K562 (cell line): ENCODE measurements around the gene MIF. TPM values are rescaled to one million over a fixed set of nuclear protein-coding genes. Genes with fewer than 3 reads are reported as not detected.

Experiments used
- ATAC-seq: fragments of 200-7000 bp; cut with Tn5 transposase; 3 replicates; pipeline ENCODE4 v1.9.1; 2020; ENCODE audit warnings: moderate library complexity
- BruUV-seq: library from RNA; stranded (reverse); fragments of 400-500 nt; replicated peaks from 2 replicates; lab custom pipeline; 2021; lab: Mats Ljungman, UMichigan
- CTCF ChIA-PET: fragments of 300-600 bp; formaldehyde crosslinking; extraction: SDS; loops from one replicate; lab custom pipeline; 2021; ENCODE audit warnings: low intra/inter-chr PET ratio; lab: Yijun Ruan, JAX
- POLR2A ChIA-PET: fragments of 300-600, 350-650 bp; sonication (Branson Sonifier 250); formaldehyde crosslinking; extraction: SDS; loops from one replicate; lab custom pipeline; 2021; ENCODE audit warnings: antibody characterized with exemption, inconsistent platforms; lab: Yijun Ruan, JAX
- DNase-seq, 4 experiments: peaks; one replicate each; pipeline versions ENCODE4 v3.0.0 to v3.0.0-alpha.2; 2011 to 2018; ENCODE audit warnings: low spot score in 3 of 4, mixed read lengths in 3 of 4; ENCODE audit errors: extremely low read depth in 1 of 4
- FAIRE-seq: peaks from 2 replicates; lab custom pipeline; 2011; peaks lifted over from hg19 to GRCh38; lab: Jason Lieb, UNC
- H2AFZ ChIP-seq: 2 replicates; pipeline ENCODE4 v1.6.0; 2011; ENCODE audit warnings: low read depth, low read length, control low read depth, inconsistent platforms
- H3K27ac ChIP-seq: fragments of 200-600 bp; 3 replicates; pipeline ENCODE4 v1.8.0; 2011; ENCODE audit warnings: low read depth, mild to moderate bottlenecking, control low read depth, inconsistent platforms, low read length, moderate library complexity, mixed read lengths; ENCODE audit errors: extremely low read depth
- H3K27me3 ChIP-seq, 2 experiments: fragments of 300-600 bp in 1 of 2; 2 replicates in 1 of 2; 3 replicates in 1 of 2; pipeline versions ENCODE4 v1.6.0 to v1.8.0; 2011; ENCODE audit warnings: inconsistent platforms in 2 of 2, low read length in 2 of 2, mild to moderate bottlenecking in 1 of 2, mixed read lengths in 1 of 2, moderate library complexity in 1 of 2; ENCODE audit not compliant: control insufficient read depth in 2 of 2, insufficient read depth in 2 of 2
- H3K36me3 ChIP-seq: fragments of 300-600 bp; 3 replicates; pipeline ENCODE4 v1.8.0; 2011; ENCODE audit warnings: mild to moderate bottlenecking, low read length, inconsistent platforms; ENCODE audit not compliant: control insufficient read depth, insufficient read depth
- H3K4me1 ChIP-seq, 2 experiments: fragments of 200-600 bp in 1 of 2; replicated peaks in 1 of 2; 2 replicates in 1 of 2; 3 replicates in 1 of 2; pipeline versions ENCODE4 v1.5.1 to v1.8.0; 2011; ENCODE audit warnings: inconsistent platforms in 2 of 2, low read length in 2 of 2, mild to moderate bottlenecking in 1 of 2, mixed read lengths in 1 of 2, moderate library complexity in 1 of 2; ENCODE audit not compliant: control insufficient read depth in 2 of 2, insufficient read depth in 2 of 2
- H3K4me2 ChIP-seq: 2 replicates; pipeline ENCODE4 v1.6.1; 2011; ENCODE audit warnings: low read length, control low read depth, inconsistent platforms, mixed read lengths; ENCODE audit not compliant: insufficient read depth
- H3K4me3 ChIP-seq: fragments of 200-600 bp; sonication (generic), shearing (Covaris generic); 2 replicates; pipeline ENCODE4 v1.5.1; 2016; ENCODE audit warnings: control low read depth, inconsistent platforms
- H3K79me2 ChIP-seq: fragments of 200-600 bp; 3 replicates; pipeline ENCODE4 v1.8.0; 2011; ENCODE audit warnings: low read length, inconsistent platforms; ENCODE audit not compliant: control insufficient read depth, insufficient read depth
- H3K9ac ChIP-seq, 2 experiments: 2 replicates each; pipeline versions ENCODE4 v1.6.0 to v1.6.1; 2011; ENCODE audit warnings: low read depth in 2 of 2, low read length in 2 of 2, control low read depth in 1 of 2, inconsistent platforms in 1 of 2, mild to moderate bottlenecking in 1 of 2, mixed read lengths in 1 of 2; ENCODE audit not compliant: insufficient read depth in 1 of 2
- H3K9me1 ChIP-seq: one replicate; pipeline ENCODE4 v1.6.0; 2011; ENCODE audit warnings: inconsistent platforms, mild to moderate bottlenecking, low read length, moderate library complexity; ENCODE audit not compliant: control insufficient read depth, insufficient read depth
- H3K9me3 ChIP-seq: replicated peaks from 2 replicates; pipeline ENCODE4 v1.5.1; 2011; ENCODE audit warnings: low read depth, low read length, inconsistent platforms; ENCODE audit not compliant: control insufficient read depth, insufficient read depth
- H4K20me1 ChIP-seq: replicated peaks from 2 replicates; pipeline ENCODE4 v1.6.1; 2011; ENCODE audit warnings: low read length, inconsistent platforms, mixed read lengths; ENCODE audit not compliant: control insufficient read depth, insufficient read depth
- KLF16 ChIP-seq: IDR thresholded peaks from 2 replicates; pipeline ENCODE4 v1.6.1; 2016; ENCODE audit warnings: antibody characterized with exemption
- MAFF ChIP-seq: IDR thresholded peaks from 2 replicates; pipeline ENCODE4 v1.6.1; 2012; ENCODE audit warnings: low read length, improper control_type of control experiment
- POLR2AphosphoS2 ChIP-seq: IDR thresholded peaks from 2 replicates; pipeline ENCODE4 v1.6.1; 2012; ENCODE audit warnings: low read length, improper control_type of control experiment
- REST ChIP-seq, 2 experiments: fragments of 450-650 bp; formaldehyde crosslinking in 1 of 2; IDR thresholded peaks; 2 replicates each; pipeline versions ENCODE4 v1.4.0 to v1.6.1; 2014 to 2020; ENCODE audit warnings: mild to moderate bottlenecking in 2 of 2, borderline replicate concordance in 1 of 2, low read depth in 1 of 2
- SRSF1 ChIP-seq: fragments of 200-400 bp; formaldehyde crosslinking; IDR thresholded peaks from 2 replicates; pipeline ENCODE4 v1.6.1; 2017; ENCODE audit warnings: mild to moderate bottlenecking, low read depth, low read length, moderate library complexity
- ZNF644 ChIP-seq: fragments of 200-800 bp; sonication (Bioruptor generic); IDR thresholded peaks from 2 replicates; pipeline ENCODE4 v1.6.1; 2016; ENCODE audit warnings: low read depth, missing genetic modification characterization, missing compliant biosample characterization
- WGBS: fragments of 100-300 bp; shearing (Covaris generic); methylation state at CpG from one replicate; pipeline ENCODE4 v1.1.6; 2016; ENCODE audit warnings: low coverage, mixed read lengths; ENCODE audit not compliant: insufficient coverage; ENCODE audit errors: missing lambda C conversion rate; 5-methylcytosine and 5-hydroxymethylcytosine counted together
- in situ Hi-C: fragments of 300-500 bp; cut with MboI; formaldehyde crosslinking; loops from 4 replicates; pipeline ENCODE4 v1.15.0; 2018; ENCODE audit warnings: inconsistent platforms, mixed read lengths
- intact Hi-C: fragments of 100-400 bp; cut with micrococcal nuclease; formaldehyde crosslinking; loops from 2 replicates; pipeline ENCODE4 v1.14.2; 2022
- polyA plus RNA-seq, 8 experiments: library from polyadenylated mRNA; depleted of rRNA in 4 of 8; stranded (reverse) in 5 of 8; unstranded in 3 of 8; fragments of >200 nt; fragmentation: Nextera tagmentation in 2 of 8; fragmentation: Illumina TruSeq in 1 of 8; extraction: Ambion mirVana in 2 of 8; extraction: Trizol in 1 of 8; gene quantifications; 2 replicates each; pipeline versions ENCODE4 v1.2.1 to v1.2.3, GENCODE V29; 2011 to 2014; ENCODE audit warnings: inconsistent platforms in 1 of 8, missing spikeins in 1 of 8
- total RNA-seq, 7 experiments: library from RNA; depleted of rRNA in 6 of 7; stranded (reverse); fragments of >200 nt in 6 of 7; fragmentation: Illumina TruSeq in 2 of 7; extraction: Trizol in 2 of 7; gene quantifications; 2 replicates each; pipeline versions ENCODE4 v1.2.1 to v1.2.3, GENCODE V29; 2011 to 2021; ENCODE audit warnings: low replicate concordance in 1 of 7

Gene MIF
- total and polyA plus RNA-seq, 9 of the 15 experiments (the other 6 are each of a cell fraction or from before 2014, with no cell fraction given): 7.4 to 666 (median 193) TPM

GRCh38 chr22:23878219-23878618 lies 16.0 kb upstream of the MIF start:
- no peak overlapping the region for H3K9ac ChIP-seq
- H3K27me3 ChIP-seq: no peaks in the 10 kb centered on the region
- CTCF ChIA-PET: no interaction called here
- H3K36me3 ChIP-seq: no peaks in the 10 kb centered on the region
- POLR2A ChIA-PET: interaction anchor here (1.5 kb wide), 1 partner anchor 16 kb away, joined by 3 read pairs; the partner anchor contains the start of gene MIF
- 34% methylated on average over 6 of the region's 7 CpGs for WGBS
- H2AFZ ChIP-seq: no peak overlapping the region
- H3K9me3 ChIP-seq: no peaks in the 10 kb centered on the region
- no peak overlapping the region for H3K4me2 ChIP-seq
- TF ChIP-seq MAFF (no peak), ZNF644 (tag) (no peak), SRSF1 (no peak), POLR2AphosphoS2 (no peak), KLF16 (peak; percentile 76; the same call in 1 of the 2 replicates), REST (IDR thresholded peaks at IDR 0.05; ENCODE audit: borderline replicate concordance) (peak; percentile 91), REST (CRISPR knock-in tag; IDR thresholded peaks at IDR 0.05; ENCODE audit: low read depth) (no peak)
- TF ChIP-seq, all 486 proteins: peak for 2
- no peak for FAIRE-seq
- no peak for ATAC-seq
- no peak overlapping the region for H3K4me3 ChIP-seq
- in situ Hi-C loops (no loop called here), intact Hi-C loops (no loop called here)
- H3K4me1 ChIP-seq: peaks cover 0 to 5% of the 10 kb centered on the region in 2 experiments; a peak in 2 of 5 replicates
- H4K20me1 ChIP-seq: no peaks in the 10 kb centered on the region
- DNase-seq: peak in 2 of 4 experiments; percentile 13 to 23
- H3K79me2 ChIP-seq: no peaks in the 10 kb centered on the region
- BruUV-seq: no TSS peak
- H3K9me1 ChIP-seq: no peaks in the 10 kb centered on the region
- H3K27ac ChIP-seq: no peak overlapping the region
